BE2C (cell line): ENCODE measurements around the gene RINL.

Source experiments
- DNase-seq: peaks from one replicate; pipeline ENCODE4 v3.0.0-alpha.2; 2020
- H3K27me3 ChIP-seq: fragments of 250-450 bp; sonication (Bioruptor Pico); 2 replicates; pipeline ENCODE4 v1.5.1; 2020; ENCODE audit warnings: mild to moderate bottlenecking
- H3K36me3 ChIP-seq: fragments of 250-450 bp; sonication (Bioruptor Pico); 2 replicates; pipeline ENCODE4 v1.5.1; 2020; ENCODE audit warnings: mild to moderate bottlenecking
- H3K4me1 ChIP-seq: fragments of 250-450 bp; sonication (Bioruptor Pico); 2 replicates; pipeline ENCODE4 v1.5.1; 2020
- H3K4me3 ChIP-seq: 2 replicates; pipeline ENCODE4 v1.5.1; 2011; ENCODE audit warnings: low read depth, low read length
- H3K9me3 ChIP-seq: fragments of 250-450 bp; sonication (Bioruptor Pico); 2 replicates; pipeline ENCODE4 v1.5.1; 2020
- CTCF ChIP-seq: IDR thresholded peaks from 2 replicates; pipeline ENCODE4 v1.5.1; 2012; ENCODE audit warnings: mild to moderate bottlenecking, low read depth, low read length

The RINL gene

GRCh38 chr19:38843175-38843758 is 34.8 kb downstream of the RINL start:
- DNase-seq: no peak

GRCh38 chr19:38842439-38843174 is 35.5 kb downstream of the RINL start:
- Histone ChIP-seq H3K4me1 (peaks cover 38% of the 10 kb centered on the region), H3K27me3 (no peaks in the 10 kb centered on the region), H3K9me3 (no peaks in the 10 kb centered on the region), H3K36me3 (peaks cover 99% of the 10 kb centered on the region), H3K4me3 (no peak overlapping the region)
- DNase-seq: no peak
- no peak for TF ChIP-seq CTCF

More at GRCh38 chr19:38843175-38843758, 34.8 kb downstream of the RINL start:
- TF ChIP-seq CTCF: no peak
- Histone ChIP-seq H3K27me3 (no peaks in the 10 kb centered on the region), H3K9me3 (no peaks in the 10 kb centered on the region), H3K4me1 (peaks cover 32% of the 10 kb centered on the region), H3K36me3 (peaks cover 99% of the 10 kb centered on the region), H3K4me3 (no peak overlapping the region)

GRCh38 chr19:38841787-38842438 is 36.2 kb downstream of the RINL start:
- Histone ChIP-seq H3K4me1 (peaks cover 44% of the 10 kb centered on the region), H3K27me3 (no peaks in the 10 kb centered on the region), H3K9me3 (no peaks in the 10 kb centered on the region), H3K36me3 (peaks cover 99% of the 10 kb centered on the region), H3K4me3 (no peak overlapping the region)
- DNase-seq: no peak
- TF ChIP-seq CTCF: no peak

- no peaks in the 10 kb centered on the region for H3K9me3 ChIP-seq
- peaks cover 97% of the 10 kb centered on the region for H3K36me3 ChIP-seq
- H3K4me1 ChIP-seq: peaks cover 48% of the 10 kb centered on the region
- H3K27me3 ChIP-seq: no peaks in the 10 kb centered on the region
- no peak overlapping the region for H3K4me3 ChIP-seq
- DNase-seq: no peak
- TF ChIP-seq CTCF: no peak
Measured at GRCh38 chr19:38841180-38841766, 36.8 kb downstream of the RINL start.

- Histone ChIP-seq H3K4me1 (peaks cover 52% of the 10 kb centered on the region), H3K9me3 (no peaks in the 10 kb centered on the region), H3K36me3 (peaks cover 96% of the 10 kb centered on the region), H3K4me3 (no peak overlapping the region), H3K27me3 (no peaks in the 10 kb centered on the region)
- TF ChIP-seq CTCF: no peak
- DNase-seq: peak; percentile 50
Measured at GRCh38 chr19:38840583-38840968, 37.5 kb downstream of the RINL start.
